Gastroesophageal sphincter (tissue), 4 donors: ENCODE results near the gene EPHA1. TPM values are rescaled to one million over a fixed set of nuclear protein-coding genes. Genes with fewer than 3 reads are reported as not detected.

ENCODE experiments used
- ATAC-seq: fragments of 150-250 bp; one replicate; pipeline ENCODE4 v1.9.1; 2016; ENCODE audit warnings: mild to moderate bottlenecking, moderate library complexity
- H3K27ac ChIP-seq, 4 donors: fragments of 200-600 bp; sonication (generic) in 3 of 4; 1 replicate in 3 of 4; 2 replicates in 1 of 4; pipeline ENCODE4 v1.5.1; 2016 to 2019
- H3K27me3 ChIP-seq: fragments of 200-600 bp; sonication (generic); one replicate; pipeline ENCODE4 v1.5.1; 2019
- H3K36me3 ChIP-seq, 2 donors: fragments of 200-600 bp; sonication (generic); one replicate each; pipeline ENCODE4 v1.5.1; 2019; ENCODE audit warnings: control low read depth in 1 of 2
- H3K4me1 ChIP-seq, 3 donors: fragments of 200-600 bp; sonication (generic); 1 replicate in 2 of 3; 2 replicates in 1 of 3; pipeline ENCODE4 v1.5.1; 2016 to 2019; ENCODE audit warnings: control low read depth in 2 of 3
- H3K4me3 ChIP-seq, 2 donors: fragments of 200-600 bp; sonication (generic); one replicate each; pipeline ENCODE4 v1.5.1; 2019; ENCODE audit warnings: mild to moderate bottlenecking in 1 of 2, moderate library complexity in 1 of 2
- H3K9me3 ChIP-seq, 3 donors: fragments of 200-600 bp; sonication (generic); one replicate each; pipeline ENCODE4 v1.5.1; 2017 to 2019; ENCODE audit warnings: control low read depth in 2 of 3
- CTCF ChIP-seq, 4 experiments: fragments of 200-600 bp in 2 of 4; fragments of 450-650 bp in 2 of 4; sonication (generic) in 1 of 4; IDR thresholded peaks; one replicate each; pipeline ENCODE4 v1.5.1; 2017 to 2019; ENCODE audit warnings: antibody characterized with exemption in 4 of 4, mild to moderate bottlenecking in 2 of 4, moderate library complexity in 2 of 4
- EP300 ChIP-seq: sonication (generic); formaldehyde crosslinking; IDR thresholded peaks from one replicate; pipeline ENCODE4 v1.6.1; 2017; ENCODE audit warnings: antibody characterized with exemption, mild to moderate bottlenecking
- POLR2A ChIP-seq, 2 donors: fragments of 450-650 bp; IDR thresholded peaks; one replicate each; pipeline ENCODE4 v1.6.1; 2017; ENCODE audit warnings: antibody characterized with exemption in 2 of 2, mild to moderate bottlenecking in 2 of 2, moderate library complexity in 1 of 2
- POLR2AphosphoS5 ChIP-seq: sonication (generic); formaldehyde crosslinking; IDR thresholded peaks from one replicate; pipeline ENCODE4 v1.6.1; 2017; ENCODE audit warnings: antibody characterized with exemption
- WGBS, 2 donors: methylation state at CpG; one replicate each; pipeline ENCODE4 v1.1.5; 2018; ENCODE audit warnings: low coverage in 1 of 2; 5-methylcytosine and 5-hydroxymethylcytosine counted together
- total RNA-seq, 4 donors: library from RNA; depleted of rRNA; stranded (reverse); fragments of >200 nt; gene quantifications; one replicate each; pipeline ENCODE4 v1.1.0, GENCODE V29; 2016

Gene EPHA1
- total RNA-seq, 4 donors from 2014 or later, result 0.78 to 2.5 TPM; not detected in 2

- no peak for ATAC-seq
- Histone ChIP-seq H3K36me3 (no peaks in the 10 kb centered on the region), H3K4me1 (no peaks in the 10 kb centered on the region), H3K9me3 (no peaks in the 10 kb centered on the region), H3K4me3 (no peak overlapping the region), H3K27ac (no peak overlapping the region), H3K27me3 (peaks cover 27% of the 10 kb centered on the region)
- TF ChIP-seq POLR2AphosphoS5 (no peak), POLR2A (IDR thresholded peaks at IDR 0.05) (no peak), CTCF (IDR thresholded peaks at IDR 0.05) (no peak), EP300 (no peak)
- 89 to 100% methylated on average over 2 to 4 of the region's 8 CpGs for WGBS, 2 donors
These were observed 54.3 kb downstream of the EPHA1 start for GRCh38 chr7:143354376-143354775.

- H3K9me3 ChIP-seq, result no peaks in the 10 kb centered on the region
- no peaks in the 10 kb centered on the region for H3K4me1 ChIP-seq
- no peak for ATAC-seq
- H3K4me3 ChIP-seq, result no peak overlapping the region
- peaks cover 24% of the 10 kb centered on the region for H3K27me3 ChIP-seq
- H3K36me3 ChIP-seq, result no peaks in the 10 kb centered on the region
- no peak overlapping the region for H3K27ac ChIP-seq
- 76% methylated on average over 4 of the region's 11 CpGs; no CpG with 5 or more reads in 1 of the 2 donors for WGBS, 2 donors
- TF ChIP-seq EP300, result no peak
- no peak for TF ChIP-seq POLR2AphosphoS5
- TF ChIP-seq POLR2A (IDR thresholded peaks at IDR 0.05), result no peak
- TF ChIP-seq CTCF (IDR thresholded peaks at IDR 0.05), result no peak
These were observed 56.1 kb downstream of the EPHA1 start for GRCh38 chr7:143352531-143353002.

GRCh38 chr7:143351574-143351973 lies 57.1 kb downstream of the EPHA1 start:
- H3K27ac ChIP-seq, result no peak overlapping the region
- no peaks in the 10 kb centered on the region for H3K9me3 ChIP-seq
- no peaks in the 10 kb centered on the region for H3K36me3 ChIP-seq
- H3K4me3 ChIP-seq, result no peak overlapping the region
- no peaks in the 10 kb centered on the region for H3K4me1 ChIP-seq
- WGBS, 2 donors, result 100% methylated on average over 2 to 3 of the region's 9 CpGs
- H3K27me3 ChIP-seq, result peaks cover 23% of the 10 kb centered on the region
- TF ChIP-seq POLR2AphosphoS5 (no peak), CTCF (IDR thresholded peaks at IDR 0.05) (no peak), EP300 (no peak), POLR2A (IDR thresholded peaks at IDR 0.05) (no peak)
- ATAC-seq, result no peak

GRCh38 chr7:143351060-143351459 lies 57.6 kb downstream of the EPHA1 start:
- TF ChIP-seq CTCF (IDR thresholded peaks at IDR 0.05) (no peak), EP300 (no peak), POLR2A (IDR thresholded peaks at IDR 0.05) (no peak), POLR2AphosphoS5 (no peak)
- Histone ChIP-seq H3K36me3 (no peaks in the 10 kb centered on the region), H3K4me1 (no peaks in the 10 kb centered on the region), H3K4me3 (no peak overlapping the region), H3K9me3 (no peaks in the 10 kb centered on the region), H3K27me3 (peaks cover 24% of the 10 kb centered on the region), H3K27ac (no peak overlapping the region)
- ATAC-seq, result no peak
- WGBS, 2 donors, result 82 to 83% methylated on average over 1 to 4 of the region's 5 CpGs

GRCh38 chr7:143347950-143348349 lies 60.7 kb downstream of the EPHA1 start:
- 43 to 62% methylated on average over 5 of the region's 5 CpGs for WGBS, 2 donors
- H3K4me1 ChIP-seq, result peaks cover 0 to 5% (median 3%) of the 10 kb centered on the region in 3 donors

More at GRCh38 chr7:143347950-143348349, 60.7 kb downstream of the EPHA1 start:
- no peak for ATAC-seq
- Histone ChIP-seq H3K27me3 (peaks cover 42% of the 10 kb centered on the region), H3K27ac (no peak overlapping the region), H3K9me3 (no peaks in the 10 kb centered on the region), H3K4me3 (no peak overlapping the region), H3K36me3 (no peaks in the 10 kb centered on the region)
- TF ChIP-seq POLR2AphosphoS5 (no peak), POLR2A (IDR thresholded peaks at IDR 0.05) (no peak), CTCF (IDR thresholded peaks at IDR 0.05) (no peak), EP300 (no peak)
